Transverse colon (tissue), 4 donors: Measurements from ENCODE around the gene GRB7. TPM values are rescaled to one million over a fixed set of nuclear protein-coding genes. Genes with fewer than 3 reads are reported as not detected.

ENCODE experiments used
- DNase-seq: peaks from one replicate; pipeline ENCODE4 v3.0.0-alpha.2; 2019
- H3K27ac ChIP-seq, 4 donors: fragments of 200-600 bp; sonication (generic); 2 replicates each; pipeline ENCODE4 v1.5.1; 2016 to 2018; ENCODE audit warnings: inconsistent platforms in 4 of 4
- H3K27me3 ChIP-seq: fragments of 200-600 bp; sonication (generic); 2 replicates; pipeline ENCODE4 v1.5.1; 2017; ENCODE audit warnings: inconsistent platforms
- H3K36me3 ChIP-seq, 4 donors: fragments of 200-600 bp; sonication (generic); 2 replicates each; pipeline ENCODE4 v1.5.1; 2017 to 2019; ENCODE audit warnings: inconsistent platforms in 4 of 4
- H3K4me1 ChIP-seq, 4 donors: fragments of 200-600 bp; sonication (generic); 2 replicates each; pipeline ENCODE4 v1.5.1; 2017 to 2020; ENCODE audit warnings: inconsistent platforms in 4 of 4
- H3K4me3 ChIP-seq, 4 donors: fragments of 200-600 bp; sonication (generic); 1 replicate in 1 of 4; 2 replicates in 3 of 4; pipeline versions ENCODE4 v1.5.1 to v1.6.1; 2017 to 2019; ENCODE audit warnings: inconsistent platforms in 4 of 4
- H3K9me3 ChIP-seq, 2 donors: fragments of 200-600 bp; sonication (generic); 2 replicates each; pipeline ENCODE4 v1.5.1; 2017 to 2019; ENCODE audit warnings: inconsistent platforms in 2 of 2
- CTCF ChIP-seq, 5 experiments: fragments of 200-600 bp in 3 of 5; fragments of 450-650 bp in 2 of 5; sonication (generic) in 3 of 5; IDR thresholded peaks; 1 replicate in 2 of 5; 2 replicates in 3 of 5; pipeline ENCODE4 v1.5.1; 2016 to 2017; ENCODE audit warnings: antibody characterized with exemption in 5 of 5, inconsistent platforms in 3 of 5, mild to moderate bottlenecking in 2 of 5, moderate library complexity in 1 of 5
- EP300 ChIP-seq: sonication (generic); formaldehyde crosslinking; IDR thresholded peaks from one replicate; pipeline ENCODE4 v1.6.1; 2017; ENCODE audit warnings: antibody characterized with exemption, low read depth
- POLR2A ChIP-seq: fragments of 450-650 bp; IDR thresholded peaks from one replicate; pipeline ENCODE4 v1.6.1; 2016; ENCODE audit warnings: antibody characterized with exemption, mild to moderate bottlenecking, moderate library complexity
- POLR2AphosphoS5 ChIP-seq, 3 donors: sonication (generic); formaldehyde crosslinking; IDR thresholded peaks; one replicate each; pipeline ENCODE4 v1.6.1; 2016; ENCODE audit warnings: antibody characterized with exemption in 3 of 3
- WGBS, 2 donors: methylation state at CpG; one replicate each; pipeline ENCODE4 v1.1.5; 2018; ENCODE audit warnings: low coverage in 1 of 2; 5-methylcytosine and 5-hydroxymethylcytosine counted together
- in situ Hi-C, 4 donors: fragments of 200-750 bp; cut with MboI; loops; one replicate each; pipeline versions ENCODE4 v1.15.0 to v1.15.1; 2017; ENCODE audit warnings: low sequenced_read_pairs in 3 of 4, low pct_ligation_motif_present in 1 of 4, low pct_unique_long_range_greater_than_20kb in 1 of 4
- intact Hi-C: fragments of 100-400 bp; cut with DNase I; formaldehyde crosslinking; loops from one replicate; pipeline ENCODE4 v1.15.1; 2023; ENCODE audit warnings: low total_unique reads
- total RNA-seq, 4 donors: library from RNA; depleted of rRNA; stranded (reverse); fragments of >200 nt; gene quantifications; one replicate each; pipeline ENCODE4 v1.1.0, GENCODE V29; 2016

GRB7 gene
- total RNA-seq, 4 donors from 2014 or later: 25.9 to 44.5 (median 32.3) TPM

- in situ Hi-C loops: loop anchor here in 2 of 4 donors (10.0 kb wide), 2 partner anchors 133 to 143 kb away; partner anchors contain the start of gene PPP1R1B (in 1 of the 2)
- TF ChIP-seq EP300 (no peak), POLR2AphosphoS5 (IDR thresholded peaks at IDR 0.05) (no peak), CTCF (IDR thresholded peaks at IDR 0.05) (no peak), POLR2A (no peak)
- Histone ChIP-seq H3K4me1 (peaks cover 4 to 16% (median 13%) of the 10 kb centered on the region in 4 donors), H3K27ac (peak overlapping the region in 2 of 4 donors; percentile 40 to 98), H3K9me3 (no peaks in the 10 kb centered on the region), H3K36me3 (no peaks in the 10 kb centered on the region), H3K27me3 (peaks cover 17% of the 10 kb centered on the region), H3K4me3 (no peak overlapping the region)
- intact Hi-C loops: loop anchor here (10.0 kb wide), 1 partner anchor 123 kb away; the partner anchor contains the start of gene STARD3
- 59 to 83% methylated on average over 7 to 12 of the region's 12 CpGs for WGBS, 2 donors
- DNase-seq: peak; percentile 26
Measured at GRCh38 chr17:39757931-39758873, 20.5 kb downstream of the GRB7 start.

- H3K4me1 ChIP-seq: peaks cover 0 to 8% (median 7%) of the 10 kb centered on the region in 4 donors
- H3K27ac ChIP-seq: peak overlapping the region in 1 of 4 donors; percentile 7
- DNase-seq: no peak
- no peaks in the 10 kb centered on the region for H3K9me3 ChIP-seq
- no peak overlapping the region for H3K4me3 ChIP-seq
- 78% methylated on average over 5 of the region's 5 CpGs; no CpG with 5 or more reads in 1 of the 2 donors for WGBS, 2 donors
- peaks cover 17% of the 10 kb centered on the region for H3K27me3 ChIP-seq
- intact Hi-C loops: loop anchor here (10.0 kb wide), 1 partner anchor 124 kb away; the partner anchor contains the start of gene STARD3
- no peaks in the 10 kb centered on the region for H3K36me3 ChIP-seq
- TF ChIP-seq CTCF (IDR thresholded peaks at IDR 0.05) (no peak), EP300 (no peak), POLR2AphosphoS5 (IDR thresholded peaks at IDR 0.05) (no peak), POLR2A (no peak)
- in situ Hi-C loops: loop anchor here in 2 of 4 donors (10.0 kb wide), 2 partner anchors 134 to 144 kb away; partner anchors contain the start of gene PPP1R1B (in 1 of the 2)
Measured at GRCh38 chr17:39759204-39759603, 21.5 kb downstream of the GRB7 start.

- H3K27ac ChIP-seq: no peak overlapping the region
- H3K27me3 ChIP-seq: peaks cover 17% of the 10 kb centered on the region
- in situ Hi-C loops (no loop called here), intact Hi-C loops (no loop called here)
- no peak for DNase-seq
- no peaks in the 10 kb centered on the region for H3K4me1 ChIP-seq
- WGBS, 2 donors: 80 to 91% methylated on average over 1 to 7 of the region's 10 CpGs
- no peak overlapping the region for H3K4me3 ChIP-seq
- TF ChIP-seq EP300: no peak
- no peak for TF ChIP-seq POLR2A
- TF ChIP-seq POLR2AphosphoS5 (IDR thresholded peaks at IDR 0.05): no peak
- TF ChIP-seq CTCF (IDR thresholded peaks at IDR 0.05): no peak
- no peaks in the 10 kb centered on the region for H3K9me3 ChIP-seq
- H3K36me3 ChIP-seq: no peaks in the 10 kb centered on the region
Measured at GRCh38 chr17:39761861-39762496, 24.2 kb downstream of the GRB7 start.
